ENCODE data around the gene ZNF221. TPM values are rescaled to one million over a fixed set of nuclear protein-coding genes. Genes with fewer than 3 reads are reported as not detected.

Gene ZNF221
- total and polyA plus RNA-seq, 9 of the 15 experiments (the other 6 are each of a cell fraction or from before 2014, with no cell fraction given), result 0.32 to 1.4 (median 0.45) TPM

GRCh38 chr19:43950834-43951645 is at the start of gene ZNF221 (continued):
- TF ChIP-seq HOMEZ (CRISPR knock-in tag; IDR thresholded peaks at IDR 0.05) (no peak), ZNF146 (CRISPR knock-in tag; IDR thresholded peaks at IDR 0.05; ENCODE audit: unreplicated experiment) (no peak), CEBPZ (IDR thresholded peaks at IDR 0.05; ENCODE audit: borderline replicate concordance, low read depth, low read length) (no peak), PKNOX1 (IDR thresholded peaks at IDR 0.05) (no peak), ZSCAN32 (CRISPR knock-in tag; IDR thresholded peaks at IDR 0.05) (no peak), MTA3 (IDR thresholded peaks at IDR 0.05; ENCODE audit: borderline replicate concordance) (no peak; the same call in 1 of the 2 replicates), FOXA1 (IDR thresholded peaks at IDR 0.05; ENCODE audit: borderline replicate concordance) (no peak), MEF2A (IDR thresholded peaks at IDR 0.05; ENCODE audit: control insufficient read depth, low read depth, low read length) (no peak), ZNF318 (IDR thresholded peaks at IDR 0.05; ENCODE audit: borderline replicate concordance in 1 of 2, low read depth in 1 of 2) (peak in 1 of 2 experiments; percentile 21; a peak in 1 of 4 replicates), HNRNPL (IDR thresholded peaks at IDR 0.05; ENCODE audit: low read depth, low read length) (no peak), PHF20 (IDR thresholded peaks at IDR 0.05; ENCODE audit: partially characterized antibody) (no peak), SMARCC2 (IDR thresholded peaks at IDR 0.05; ENCODE audit: low read depth) (no peak)
